ENCODE measurements around the gene PTX4. TPM values are rescaled to one million over a fixed set of nuclear protein-coding genes. Genes with fewer than 3 reads are reported as not detected.
A peak's percentile ranks its signal among the peaks of the same experiment; 100 is the strongest.
"Not testable (repeated sequence)": the region's sequence is repeated elsewhere in the genome, so short reads cannot be mapped to it uniquely, and the experiment has no call there.

The PTX4 gene
- total RNA-seq, 6 experiments from 2014 or later, result 0.14 to 0.24 (median 0.18) TPM; not detected in 2

DNA sequence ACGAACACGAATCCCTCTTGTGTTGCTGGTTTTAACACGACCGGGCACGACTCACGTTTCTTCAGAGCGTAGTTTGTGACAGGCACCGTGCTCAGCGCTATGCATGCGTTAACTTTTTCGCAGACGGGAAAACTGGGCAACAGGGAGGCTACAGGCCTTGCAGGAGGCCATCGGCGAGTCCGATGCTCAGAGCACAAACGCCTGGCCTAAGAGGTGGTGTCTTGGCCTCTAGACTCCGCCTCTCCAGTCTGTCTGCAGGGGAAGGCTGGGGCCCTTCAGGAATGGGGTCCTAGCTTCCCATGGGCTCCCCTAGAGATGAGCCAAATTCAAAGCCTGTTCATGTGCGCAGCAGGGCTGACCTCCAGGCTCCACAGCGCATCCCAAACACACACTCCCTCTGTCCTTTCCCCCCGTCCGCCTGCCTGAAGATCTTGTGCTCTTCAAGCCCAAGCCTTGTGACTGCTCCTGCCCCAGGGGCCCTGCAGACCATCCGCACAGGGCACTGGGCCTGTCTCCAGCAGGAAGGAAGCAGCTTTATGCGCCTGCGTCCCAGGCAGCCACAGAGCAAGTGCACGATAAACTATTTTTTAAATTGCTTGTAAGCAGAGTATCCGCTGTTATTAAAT is 17.1 kb downstream of the PTX4 start:
- no peak for DNase-seq
- no peak overlapping the region for H3K27ac Mint-ChIP-seq
- H3K9me3 Mint-ChIP-seq, result no peaks in the 10 kb centered on the region
- no peak overlapping the region for H3K4me3 Mint-ChIP-seq
- peaks cover 26% of the 10 kb centered on the region for H3K4me1 Mint-ChIP-seq (ENCODE audit: low read depth)
- H3K27me3 Mint-ChIP-seq (ENCODE audit: insufficient read depth), result peaks cover 1% of the 10 kb centered on the region
- H3K36me3 Mint-ChIP-seq (ENCODE audit: low read depth), result no peaks in the 10 kb centered on the region
- TF ChIP-seq, protein P1, sequence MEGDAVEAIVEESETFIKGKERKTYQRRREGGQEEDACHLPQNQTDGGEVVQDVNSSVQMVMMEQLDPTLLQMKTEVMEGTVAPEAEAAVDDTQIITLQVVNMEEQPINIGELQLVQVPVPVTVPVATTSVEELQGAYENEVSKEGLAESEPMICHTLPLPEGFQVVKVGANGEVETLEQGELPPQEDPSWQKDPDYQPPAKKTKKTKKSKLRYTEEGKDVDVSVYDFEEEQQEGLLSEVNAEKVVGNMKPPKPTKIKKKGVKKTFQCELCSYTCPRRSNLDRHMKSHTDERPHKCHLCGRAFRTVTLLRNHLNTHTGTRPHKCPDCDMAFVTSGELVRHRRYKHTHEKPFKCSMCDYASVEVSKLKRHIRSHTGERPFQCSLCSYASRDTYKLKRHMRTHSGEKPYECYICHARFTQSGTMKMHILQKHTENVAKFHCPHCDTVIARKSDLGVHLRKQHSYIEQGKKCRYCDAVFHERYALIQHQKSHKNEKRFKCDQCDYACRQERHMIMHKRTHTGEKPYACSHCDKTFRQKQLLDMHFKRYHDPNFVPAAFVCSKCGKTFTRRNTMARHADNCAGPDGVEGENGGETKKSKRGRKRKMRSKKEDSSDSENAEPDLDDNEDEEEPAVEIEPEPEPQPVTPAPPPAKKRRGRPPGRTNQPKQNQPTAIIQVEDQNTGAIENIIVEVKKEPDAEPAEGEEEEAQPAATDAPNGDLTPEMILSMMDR (IDR thresholded peaks at IDR 0.05), result no peak

DNA sequence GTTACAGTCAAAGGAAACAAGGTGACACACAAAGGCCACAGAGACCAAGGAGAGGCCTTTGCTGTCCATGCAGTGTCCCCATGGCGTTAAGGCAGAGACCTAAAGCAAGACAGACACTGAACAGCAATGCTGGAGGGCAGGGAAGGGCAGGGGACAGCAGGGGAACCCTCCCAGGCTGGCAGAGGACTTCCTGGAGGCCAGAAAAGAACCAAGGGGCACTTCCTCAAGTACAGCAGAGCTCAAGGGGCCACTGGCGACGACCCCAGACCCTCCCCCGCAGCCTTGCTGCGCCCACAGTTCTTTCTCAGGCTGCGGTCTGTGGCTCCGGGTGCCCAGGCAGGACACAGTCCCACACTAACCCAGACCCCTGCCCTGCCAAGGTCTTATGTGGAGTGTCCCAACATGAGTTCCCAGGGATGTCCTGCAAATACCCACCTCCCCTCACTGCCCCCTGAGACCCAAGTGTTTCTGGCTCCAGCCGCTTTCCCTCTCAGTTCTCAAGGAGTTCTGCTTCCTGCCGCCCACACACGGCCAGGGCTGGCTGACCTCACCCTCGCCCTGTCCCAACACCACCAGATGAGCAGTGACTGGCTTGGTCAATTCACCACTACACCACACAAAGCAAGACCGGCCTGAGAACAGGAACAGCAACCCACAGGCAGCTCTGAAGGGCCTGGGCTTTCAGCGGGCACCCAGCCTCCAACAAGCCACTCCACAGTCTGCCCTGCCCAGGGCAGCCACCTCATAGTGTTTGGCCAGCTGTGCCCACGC is 18.1 kb downstream of the PTX4 start:
- DNase-seq, result no peak
- no peaks in the 10 kb centered on the region for H3K36me3 Mint-ChIP-seq (ENCODE audit: low read depth)
- H3K27me3 Mint-ChIP-seq (ENCODE audit: insufficient read depth), result peaks cover 1% of the 10 kb centered on the region
- H3K27ac Mint-ChIP-seq, result peak overlapping the region; percentile 59; the same call in 1 of the 2 replicates
- H3K4me1 Mint-ChIP-seq (ENCODE audit: low read depth), result peaks cover 24% of the 10 kb centered on the region
- no peak overlapping the region for H3K4me3 Mint-ChIP-seq
- TF ChIP-seq, protein P1 (IDR thresholded peaks at IDR 0.05), result no peak
- H3K9me3 Mint-ChIP-seq, result no peaks in the 10 kb centered on the region

DNA sequence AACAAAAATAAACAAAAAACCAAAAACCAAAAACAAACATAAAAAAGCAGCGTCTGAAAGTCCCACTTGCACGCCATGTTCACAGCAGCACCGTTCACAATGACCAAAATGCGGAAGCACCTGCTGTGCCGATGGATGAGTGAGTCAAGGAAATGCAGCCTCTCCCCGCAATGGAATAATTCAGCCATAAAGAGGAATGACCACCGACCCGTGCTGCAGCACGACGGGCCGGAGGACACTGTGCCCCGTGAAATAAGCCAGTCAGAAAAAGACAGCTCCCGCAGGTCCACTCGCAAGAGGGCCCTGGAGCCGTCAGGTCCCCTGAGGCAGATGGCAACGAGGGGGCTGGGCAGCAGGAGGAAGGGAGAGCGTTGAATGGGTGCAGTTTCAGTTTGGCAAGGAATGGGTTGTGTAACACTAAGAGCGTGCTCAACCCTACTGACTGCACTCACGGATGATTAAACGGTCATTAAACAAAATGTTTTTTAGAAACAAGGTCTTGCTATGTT is 19.0 kb downstream of the PTX4 start:
- no peak for DNase-seq
- TF ChIP-seq, protein P1 (IDR thresholded peaks at IDR 0.05), result no peak
- Mint-ChIP-seq H3K4me3 (no peak overlapping the region), H3K4me1 (ENCODE audit: low read depth) (peaks cover 20% of the 10 kb centered on the region), H3K27me3 (ENCODE audit: insufficient read depth) (peaks cover 1% of the 10 kb centered on the region), H3K27ac (no peak overlapping the region), H3K9me3 (no peaks in the 10 kb centered on the region), H3K36me3 (ENCODE audit: low read depth) (no peaks in the 10 kb centered on the region)

DNA sequence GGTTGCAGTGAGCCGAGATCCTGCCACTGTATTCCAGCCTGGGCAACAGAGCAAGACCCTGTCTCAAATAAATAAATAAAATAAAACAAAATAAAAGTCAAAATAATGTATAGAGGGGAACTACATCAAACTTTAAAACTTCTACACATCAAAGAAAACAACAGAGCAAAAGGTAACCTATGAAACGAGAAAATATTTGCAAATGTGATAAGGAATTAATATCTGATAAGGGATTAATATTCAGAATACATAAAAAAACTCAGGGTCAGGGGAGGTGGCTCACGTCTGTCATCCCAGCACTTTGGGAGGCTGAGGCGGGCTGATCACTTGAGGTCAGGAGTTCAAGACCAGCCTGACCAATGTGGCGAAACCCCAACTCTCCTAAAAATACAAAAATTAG is 19.6 kb downstream of the PTX4 start:
- not testable (repeated sequence) for H3K27me3 Mint-ChIP-seq (ENCODE audit: insufficient read depth); H3K4me3 Mint-ChIP-seq; H3K9me3 Mint-ChIP-seq; H3K27ac Mint-ChIP-seq; H3K36me3 Mint-ChIP-seq (ENCODE audit: low read depth); DNase-seq
- H3K4me1 Mint-ChIP-seq (ENCODE audit: low read depth), result peaks cover 19% of the 10 kb centered on the region

DNA sequence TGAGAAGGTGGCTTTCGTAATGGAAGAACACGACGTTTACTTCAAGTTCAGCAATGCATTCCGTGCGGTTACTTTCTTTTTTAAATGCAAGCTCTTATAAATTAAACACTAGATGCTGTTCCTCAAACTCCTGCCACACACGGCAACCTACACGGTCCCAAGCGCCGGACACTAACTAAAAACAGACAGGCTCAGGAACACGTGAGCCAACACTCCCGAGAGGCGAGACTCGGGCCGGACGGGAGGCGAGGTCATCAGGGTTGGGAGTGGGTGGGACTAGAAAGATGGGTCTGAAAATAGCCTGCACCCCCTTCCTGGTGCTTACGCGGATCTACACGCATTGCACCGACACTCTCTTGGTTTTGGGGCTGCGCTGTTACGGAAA is 20.3 kb downstream of the PTX4 start:
- H3K36me3 Mint-ChIP-seq (ENCODE audit: low read depth), result no peaks in the 10 kb centered on the region
- peaks cover 15% of the 10 kb centered on the region for H3K4me1 Mint-ChIP-seq (ENCODE audit: low read depth)
- TF ChIP-seq, protein P1 (IDR thresholded peaks at IDR 0.05), result no peak

DNA sequence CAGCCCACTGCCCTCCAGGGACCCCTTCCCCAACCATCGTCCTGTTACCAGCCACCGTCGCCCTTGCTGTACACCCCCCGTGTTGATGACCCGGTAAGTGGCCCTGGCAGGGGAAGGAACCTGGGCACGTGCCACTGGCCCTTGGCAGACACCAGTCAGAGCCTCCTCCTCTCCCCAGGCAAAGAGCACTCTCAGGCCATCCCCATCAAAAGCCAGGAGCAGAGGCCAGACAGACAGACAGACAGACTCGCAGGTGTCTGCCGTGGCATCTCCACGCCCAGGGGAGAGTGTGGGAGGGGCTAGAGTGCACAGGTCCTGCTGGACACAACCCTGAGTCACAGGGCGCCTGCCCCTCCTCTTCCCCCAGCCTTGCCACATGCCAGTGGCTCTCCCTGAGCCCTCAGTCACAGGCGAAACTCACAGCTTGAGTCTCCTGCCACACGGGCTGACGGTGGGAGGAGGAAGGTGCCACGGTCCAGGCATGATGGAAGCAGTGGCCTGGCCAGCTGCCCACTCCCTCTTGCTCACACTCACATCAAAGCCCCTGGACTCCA is 21.7 kb downstream of the PTX4 start:
- Mint-ChIP-seq H3K9me3 (no peaks in the 10 kb centered on the region), H3K4me3 (no peak overlapping the region), H3K27ac (no peak overlapping the region), H3K27me3 (ENCODE audit: insufficient read depth) (no peaks in the 10 kb centered on the region; the same call in 1 of the 2 replicates), H3K4me1 (ENCODE audit: low read depth) (peaks cover 15% of the 10 kb centered on the region), H3K36me3 (ENCODE audit: low read depth) (no peaks in the 10 kb centered on the region)
- TF ChIP-seq, protein P1 (IDR thresholded peaks at IDR 0.05), result no peak
- no peak for DNase-seq

More for the DNA sequence above, 20.3 kb downstream of the PTX4 start:
- H3K27ac Mint-ChIP-seq, result no peak overlapping the region
- no peak for DNase-seq
- no peaks in the 10 kb centered on the region for H3K9me3 Mint-ChIP-seq
- no peak overlapping the region for H3K4me3 Mint-ChIP-seq
- no peaks in the 10 kb centered on the region; the same call in 1 of the 2 replicates for H3K27me3 Mint-ChIP-seq (ENCODE audit: insufficient read depth)

All from HFFc6 (cell line).